DND-41 (cell line): Measurements from ENCODE around the gene ZNF205.
A peak's percentile ranks its signal among the peaks of the same experiment; 100 is the strongest.

Source experiments
- ATAC-seq: fragments of 200-7000 bp; cut with Tn5 transposase; 3 replicates; pipeline ENCODE4 v1.9.1; 2021; ENCODE audit warnings: low read depth; ENCODE audit not compliant: insufficient read depth
- DNase-seq: peaks from one replicate; pipeline ENCODE4 v3.0.0-alpha.2; 2020
- H2AFZ ChIP-seq: 2 replicates; pipeline ENCODE4 v1.6.0; 2012; ENCODE audit warnings: low read depth, low read length
- H3K27ac ChIP-seq: 2 replicates; pipeline ENCODE4 v1.5.1; 2012; ENCODE audit warnings: low read length, inconsistent platforms
- H3K27me3 ChIP-seq: fragments of 200-600 bp; sonication (generic); 2 replicates; pipeline ENCODE4 v1.6.0; 2012; ENCODE audit warnings: low read length, mild to moderate bottlenecking, inconsistent platforms; ENCODE audit not compliant: insufficient read depth, poor library complexity
- H3K36me3 ChIP-seq: 2 replicates; pipeline ENCODE4 v1.5.1; 2012; ENCODE audit warnings: low read length, inconsistent platforms; ENCODE audit not compliant: insufficient read depth
- H3K4me1 ChIP-seq: 2 replicates; pipeline ENCODE4 v1.5.1; 2012; ENCODE audit warnings: mild to moderate bottlenecking, low read length; ENCODE audit not compliant: insufficient read depth
- H3K4me2 ChIP-seq: 2 replicates; pipeline ENCODE4 v1.6.0; 2012; ENCODE audit warnings: mild to moderate bottlenecking, moderate library complexity, low read length, inconsistent platforms; ENCODE audit not compliant: insufficient read depth
- H3K4me3 ChIP-seq, 2 experiments: fragments of 200-600 bp in 1 of 2; shearing (Covaris generic) in 1 of 2; 2 replicates each; pipeline ENCODE4 v1.5.1; 2012 to 2016; ENCODE audit warnings: inconsistent platforms in 2 of 2, low read length in 2 of 2, mild to moderate bottlenecking in 2 of 2, low read depth in 1 of 2, moderate library complexity in 1 of 2
- H3K79me2 ChIP-seq: 2 replicates; pipeline ENCODE4 v1.6.0; 2012; ENCODE audit warnings: low read length, inconsistent platforms; ENCODE audit not compliant: insufficient read depth
- H3K9ac ChIP-seq: 2 replicates; pipeline ENCODE4 v1.6.0; 2012; ENCODE audit warnings: low read depth, mild to moderate bottlenecking, inconsistent platforms, low read length, moderate library complexity
- H3K9me3 ChIP-seq: 2 replicates; pipeline ENCODE4 v1.5.1; 2012; ENCODE audit warnings: low read length, moderate library complexity, mild to moderate bottlenecking, inconsistent platforms; ENCODE audit not compliant: insufficient read depth, severe bottlenecking
- H4K20me1 ChIP-seq: 2 replicates; pipeline ENCODE4 v1.6.0; 2012; ENCODE audit warnings: low read length; ENCODE audit not compliant: insufficient read depth
- EZH2 ChIP-seq: IDR thresholded peaks from 3 replicates; pipeline ENCODE4 v1.6.1; 2012; ENCODE audit warnings: borderline replicate concordance, low read depth, mild to moderate bottlenecking, moderate library complexity, low read length, inconsistent platforms; ENCODE audit not compliant: severe bottlenecking
- TF ChIP-seq, protein P1 (sequence below): IDR thresholded peaks from 2 replicates; pipeline ENCODE4 v1.5.1; 2012; ENCODE audit warnings: borderline replicate concordance, low read length, moderate library complexity, mild to moderate bottlenecking; ENCODE audit not compliant: poor library complexity, severe bottlenecking; ENCODE audit errors: extremely low read depth

ZNF205 gene

DNA sequence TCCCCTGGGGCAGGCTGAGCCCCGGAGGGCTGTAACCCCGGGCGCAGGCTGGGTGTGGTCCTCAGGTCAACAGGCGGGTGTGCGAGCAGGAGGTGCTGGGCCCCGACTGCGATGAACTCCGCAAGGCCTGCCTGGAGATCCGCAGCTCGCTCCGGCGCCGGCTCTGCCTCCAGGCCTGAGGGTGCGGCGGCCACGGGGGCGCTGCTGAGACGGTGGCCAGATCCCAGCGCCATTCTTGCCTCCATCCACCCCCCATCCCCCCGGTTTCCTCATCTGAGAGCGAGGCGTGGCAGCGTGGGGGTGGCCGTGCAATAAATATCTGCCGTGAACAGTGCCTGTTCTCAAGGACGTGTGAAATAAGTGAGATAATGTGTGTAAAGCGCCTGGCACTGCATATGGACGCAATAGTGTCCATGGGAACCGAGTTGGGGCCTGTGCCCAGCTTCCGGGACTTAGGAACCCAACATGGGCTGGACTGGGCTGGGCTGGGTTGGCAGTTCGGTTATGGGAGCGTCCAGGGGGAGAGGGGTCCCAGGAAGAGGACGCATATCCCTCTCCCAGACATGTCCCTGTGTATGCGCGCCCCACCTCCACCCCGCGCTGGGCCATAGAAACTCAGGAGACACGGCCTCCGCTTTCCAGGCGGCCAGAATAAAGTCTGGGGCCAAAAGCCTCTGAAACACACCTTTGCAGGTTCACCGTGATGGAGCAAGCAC, 37.4 kb downstream of the ZNF205 start:
- Histone ChIP-seq H4K20me1 (no peaks in the 10 kb centered on the region), H3K27ac (peak overlapping the region; percentile 58), H3K36me3 (no peaks in the 10 kb centered on the region), H2AFZ (peak overlapping the region; percentile 76), H3K4me2 (peak overlapping the region; percentile 80), H3K9me3 (no peaks in the 10 kb centered on the region), H3K4me3 (peak overlapping the region; percentile 27 to 65; a peak in 3 of 4 replicates), H3K4me1 (peaks cover 32% of the 10 kb centered on the region), H3K27me3 (peaks cover 5% of the 10 kb centered on the region), H3K79me2 (no peaks in the 10 kb centered on the region), H3K9ac (peak overlapping the region; percentile 63)
- no peak for TF ChIP-seq EZH2
- TF ChIP-seq, protein P1, sequence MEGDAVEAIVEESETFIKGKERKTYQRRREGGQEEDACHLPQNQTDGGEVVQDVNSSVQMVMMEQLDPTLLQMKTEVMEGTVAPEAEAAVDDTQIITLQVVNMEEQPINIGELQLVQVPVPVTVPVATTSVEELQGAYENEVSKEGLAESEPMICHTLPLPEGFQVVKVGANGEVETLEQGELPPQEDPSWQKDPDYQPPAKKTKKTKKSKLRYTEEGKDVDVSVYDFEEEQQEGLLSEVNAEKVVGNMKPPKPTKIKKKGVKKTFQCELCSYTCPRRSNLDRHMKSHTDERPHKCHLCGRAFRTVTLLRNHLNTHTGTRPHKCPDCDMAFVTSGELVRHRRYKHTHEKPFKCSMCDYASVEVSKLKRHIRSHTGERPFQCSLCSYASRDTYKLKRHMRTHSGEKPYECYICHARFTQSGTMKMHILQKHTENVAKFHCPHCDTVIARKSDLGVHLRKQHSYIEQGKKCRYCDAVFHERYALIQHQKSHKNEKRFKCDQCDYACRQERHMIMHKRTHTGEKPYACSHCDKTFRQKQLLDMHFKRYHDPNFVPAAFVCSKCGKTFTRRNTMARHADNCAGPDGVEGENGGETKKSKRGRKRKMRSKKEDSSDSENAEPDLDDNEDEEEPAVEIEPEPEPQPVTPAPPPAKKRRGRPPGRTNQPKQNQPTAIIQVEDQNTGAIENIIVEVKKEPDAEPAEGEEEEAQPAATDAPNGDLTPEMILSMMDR: peak; percentile 41
- DNase-seq (no peak), ATAC-seq (peak; percentile 5; the same call in 2 of the 3 replicates)

- DNase-seq (peak; percentile 97), ATAC-seq (peak; percentile 86)
- H4K20me1 ChIP-seq: no peaks in the 10 kb centered on the region
- peak overlapping the region; percentile 63 for H3K9ac ChIP-seq
- peaks cover 5% of the 10 kb centered on the region for H3K27me3 ChIP-seq
- no peaks in the 10 kb centered on the region for H3K79me2 ChIP-seq
- H3K36me3 ChIP-seq: no peaks in the 10 kb centered on the region
- peak overlapping the region; percentile 76 for H2AFZ ChIP-seq
- H3K4me1 ChIP-seq: peaks cover 32% of the 10 kb centered on the region
- H3K27ac ChIP-seq: peak overlapping the region; percentile 63
- H3K4me3 ChIP-seq: peak overlapping the region; percentile 27 to 65; a peak in 3 of 4 replicates
- H3K9me3 ChIP-seq: no peaks in the 10 kb centered on the region
- peak overlapping the region; percentile 80 for H3K4me2 ChIP-seq
- TF ChIP-seq EZH2: no peak
- TF ChIP-seq, protein P1: no peak
Measured at GRCh38 chr16:3150346-3151218, 38.2 kb downstream of the ZNF205 start.

DNA sequence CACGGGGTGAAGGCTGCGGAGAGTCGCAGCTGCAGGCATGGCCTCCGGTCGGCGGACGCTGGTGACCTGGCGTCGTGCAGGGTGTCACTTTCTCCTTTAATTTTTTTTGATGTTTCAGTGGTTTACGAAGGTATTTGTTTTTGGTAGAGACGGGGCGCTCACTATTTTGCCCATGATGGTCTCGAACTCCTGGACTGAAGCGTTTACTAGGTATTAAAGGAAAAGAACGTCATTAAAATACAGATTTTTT, 39.6 kb downstream of the ZNF205 start:
- no peak overlapping the region for H3K27ac ChIP-seq
- DNase-seq: no peak
- H3K4me1 ChIP-seq: peaks cover 32% of the 10 kb centered on the region
- no peaks in the 10 kb centered on the region for H3K79me2 ChIP-seq
- no peaks in the 10 kb centered on the region for H3K9me3 ChIP-seq
- H3K9ac ChIP-seq: peak overlapping the region; percentile 25; the same call in 1 of the 2 replicates
- peaks cover 5% of the 10 kb centered on the region for H3K27me3 ChIP-seq
- TF ChIP-seq, protein P1: no peak
- TF ChIP-seq EZH2: no peak
- no peaks in the 10 kb centered on the region for H4K20me1 ChIP-seq
- peak overlapping the region; percentile 80 for H3K4me2 ChIP-seq
- H2AFZ ChIP-seq: no peak overlapping the region
- ATAC-seq: no peak
- H3K36me3 ChIP-seq: no peaks in the 10 kb centered on the region
- peak overlapping the region in 1 of 2 experiments; percentile 54; a peak in 2 of 4 replicates for H3K4me3 ChIP-seq
